Activated naive CD4-positive, alpha-beta T cell treated with anti-CD3 and anti-CD28 coated beads, Interleukin-2, amount 50 U/mL, for 72 hours (primary cell): ENCODE data around the gene GPBP1L1. TPM values are rescaled to one million over a fixed set of nuclear protein-coding genes. Genes with fewer than 3 reads are reported as not detected.

Experiments
- ATAC-seq, 2 donors: fragments of 150-1000 bp; cut with Tn5 transposase; 2 replicates each; pipeline ENCODE4 v1.10.0; 2021; ENCODE audit warnings: mild to moderate bottlenecking in 2 of 2, moderate library complexity in 2 of 2
- DNase-seq, 2 donors: peaks; one replicate each; pipeline ENCODE4 v3.0.0; 2021 to 2022; ENCODE audit warnings: low spot score in 2 of 2
- H3K27ac Mint-ChIP-seq, 2 donors: one replicate each; pipeline ENCODE4 v1.8.0; 2022; ENCODE audit warnings: mild to moderate bottlenecking in 2 of 2, mixed read lengths in 2 of 2
- H3K36me3 Mint-ChIP-seq, 2 donors: one replicate each; pipeline ENCODE4 v1.8.0; 2022; ENCODE audit warnings: mixed read lengths in 2 of 2
- H3K9me3 Mint-ChIP-seq, 2 donors: one replicate each; pipeline ENCODE4 v1.8.0; 2022; ENCODE audit warnings: mixed read lengths in 2 of 2
- total RNA-seq, 2 donors: library from RNA; stranded (reverse); gene quantifications; one replicate each; pipeline ENCODE4 v1.2.3, GENCODE V29; 2022

Gene GPBP1L1
- total RNA-seq, 2 donors from 2014 or later: 102 to 145 TPM

GRCh38 chr1:45660336-45660735 lies 26.0 kb downstream of the GPBP1L1 start:
- H3K27ac Mint-ChIP-seq: no peak overlapping the region
- no peak for DNase-seq
- ATAC-seq: no peak
- peaks cover under 1 to 16% of the 10 kb centered on the region in 2 donors for H3K36me3 Mint-ChIP-seq
- H3K9me3 Mint-ChIP-seq: no peaks in the 10 kb centered on the region

GRCh38 chr1:45659222-45659621 lies 27.1 kb downstream of the GPBP1L1 start:
- ATAC-seq: no peak
- H3K27ac Mint-ChIP-seq: no peak overlapping the region
- H3K9me3 Mint-ChIP-seq: no peaks in the 10 kb centered on the region
- no peak for DNase-seq
- H3K36me3 Mint-ChIP-seq: peaks cover 4 to 27% of the 10 kb centered on the region in 2 donors

GRCh38 chr1:45658171-45658570 lies 28.2 kb downstream of the GPBP1L1 start:
- Mint-ChIP-seq H3K27ac (no peak overlapping the region), H3K9me3 (no peaks in the 10 kb centered on the region)
- no peak for ATAC-seq

DNA sequence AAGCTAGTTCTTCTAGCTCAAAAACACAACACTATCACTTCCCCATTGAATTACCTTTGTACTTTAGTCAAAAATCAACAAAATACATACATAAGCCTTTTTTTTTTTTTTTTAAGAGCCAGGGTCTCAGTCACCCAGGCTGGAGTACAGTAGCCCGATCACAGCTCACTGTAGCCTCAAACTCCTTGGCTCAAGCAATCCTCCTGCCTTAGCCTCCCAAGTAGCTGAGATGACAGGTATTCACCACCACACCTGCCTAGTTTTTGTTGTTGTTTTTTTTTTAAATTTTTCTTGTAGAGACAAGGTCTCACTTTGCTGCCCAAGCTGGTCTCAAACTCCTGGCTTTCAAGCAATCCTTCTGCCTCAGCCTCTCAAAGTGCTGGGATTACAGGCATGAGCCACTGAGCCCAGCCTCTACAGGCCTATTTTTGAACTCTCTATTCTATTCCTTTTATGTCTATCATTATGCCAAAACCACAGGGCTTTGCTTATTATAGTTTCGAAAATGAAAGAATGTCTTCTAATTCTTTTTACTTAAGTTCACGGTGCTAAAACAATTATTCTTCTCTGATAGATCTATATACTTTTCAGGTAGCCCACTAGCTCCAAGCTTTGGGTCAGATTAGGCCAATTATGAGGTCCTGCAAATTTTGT lies 29.6 kb downstream of the GPBP1L1 start:
- Mint-ChIP-seq H3K9me3 (no peaks in the 10 kb centered on the region), H3K36me3 (peaks cover 4 to 27% of the 10 kb centered on the region in 2 donors), H3K27ac (peak overlapping the region in 1 of 2 donors; percentile 68)
- ATAC-seq: no peak
- no peak for DNase-seq

More at GRCh38 chr1:45658171-45658570, 28.2 kb downstream of the GPBP1L1 start:
- DNase-seq: no peak
- peaks cover 4 to 27% of the 10 kb centered on the region in 2 donors for H3K36me3 Mint-ChIP-seq

GRCh38 chr1:45654540-45655280 lies 31.6 kb downstream of the GPBP1L1 start:
- Mint-ChIP-seq H3K36me3 (peaks cover 4 to 27% of the 10 kb centered on the region in 2 donors), H3K27ac (peak overlapping the region in 1 of 2 donors; percentile 75), H3K9me3 (no peaks in the 10 kb centered on the region)
- DNase-seq (no peak), ATAC-seq (peak; percentile 97 to 98)

- peak overlapping the region; percentile 18 to 59 for H3K27ac Mint-ChIP-seq
- no peaks in the 10 kb centered on the region for H3K36me3 Mint-ChIP-seq
- no peaks in the 10 kb centered on the region for H3K9me3 Mint-ChIP-seq
- DNase-seq: no peak
- ATAC-seq: no peak
Measured at GRCh38 chr1:45647248-45648021, 38.9 kb downstream of the GPBP1L1 start.

DNA sequence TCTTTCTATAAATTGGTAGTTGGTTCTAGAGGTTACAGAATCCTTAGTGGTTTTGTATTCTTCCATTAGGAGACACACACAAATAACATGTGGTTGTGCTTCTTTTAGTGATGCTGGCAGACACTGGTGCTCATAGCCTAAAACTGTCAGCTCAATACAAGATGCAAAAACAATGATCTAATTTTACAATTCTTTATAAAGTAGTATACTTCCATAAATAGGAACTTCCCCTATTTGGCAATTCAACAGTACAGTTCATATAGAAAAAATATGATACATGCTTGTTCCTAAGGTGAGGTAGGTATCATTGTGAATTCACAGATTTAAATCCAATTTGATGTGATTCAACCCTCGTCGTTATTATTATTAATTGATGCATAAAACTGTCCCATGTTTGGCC lies 41.7 kb downstream of the GPBP1L1 start:
- Mint-ChIP-seq H3K27ac (no peak overlapping the region), H3K36me3 (peaks cover 0 to 10% of the 10 kb centered on the region in 2 donors), H3K9me3 (no peaks in the 10 kb centered on the region)
- no peak for DNase-seq
- no peak for ATAC-seq

DNA sequence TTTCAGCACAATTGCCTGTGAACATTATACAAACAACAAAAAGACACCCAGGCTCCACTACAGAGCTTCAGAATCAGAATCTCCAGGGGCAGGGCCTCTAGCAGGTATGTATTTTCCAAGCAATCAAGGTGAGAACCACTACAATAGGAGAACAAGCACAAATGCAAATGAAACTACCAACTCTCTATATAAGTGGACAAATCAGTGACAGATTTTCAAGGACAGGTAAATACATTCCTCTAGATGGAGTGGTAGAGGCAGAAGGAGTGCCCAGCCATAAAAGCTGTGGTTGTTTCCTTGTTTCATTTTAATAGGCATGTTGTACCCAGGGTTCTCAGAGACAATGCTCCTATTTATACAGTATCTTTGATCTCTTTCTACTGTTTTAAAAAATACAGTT lies 42.4 kb downstream of the GPBP1L1 start:
- no peak for DNase-seq
- no peak overlapping the region for H3K27ac Mint-ChIP-seq
- H3K9me3 Mint-ChIP-seq: no peaks in the 10 kb centered on the region
- H3K36me3 Mint-ChIP-seq: peaks cover 0 to 10% of the 10 kb centered on the region in 2 donors
- no peak for ATAC-seq

GRCh38 chr1:45643321-45643720 lies 43.0 kb downstream of the GPBP1L1 start:
- Mint-ChIP-seq H3K36me3 (peaks cover 0 to 10% of the 10 kb centered on the region in 2 donors), H3K27ac (peak overlapping the region in 1 of 2 donors; percentile 58), H3K9me3 (no peaks in the 10 kb centered on the region)
- no peak for DNase-seq
- no peak for ATAC-seq

DNA sequence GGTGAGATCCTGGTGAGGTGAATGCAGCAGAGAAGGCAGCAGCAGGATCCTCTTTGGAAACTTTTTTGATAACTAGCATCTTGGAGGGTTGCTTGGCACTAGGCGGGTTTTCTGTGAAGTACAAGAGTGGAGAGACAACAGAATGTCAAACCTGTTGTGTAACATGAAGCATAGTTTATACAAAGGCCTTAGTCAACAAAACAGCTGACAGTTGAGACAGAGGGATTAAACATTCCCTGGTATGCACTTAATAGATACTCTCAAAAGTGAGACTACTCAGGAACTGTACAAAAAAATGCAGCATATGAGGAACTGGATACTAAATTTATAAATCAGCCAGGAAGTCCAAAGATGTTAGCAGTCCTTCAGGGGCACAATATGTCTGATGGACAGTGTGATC lies 46.0 kb downstream of the GPBP1L1 start:
- DNase-seq (no peak), ATAC-seq (no peak)
- Mint-ChIP-seq H3K36me3 (peaks cover 0 to 10% of the 10 kb centered on the region in 2 donors), H3K27ac (no peak overlapping the region), H3K9me3 (no peaks in the 10 kb centered on the region)

DNA sequence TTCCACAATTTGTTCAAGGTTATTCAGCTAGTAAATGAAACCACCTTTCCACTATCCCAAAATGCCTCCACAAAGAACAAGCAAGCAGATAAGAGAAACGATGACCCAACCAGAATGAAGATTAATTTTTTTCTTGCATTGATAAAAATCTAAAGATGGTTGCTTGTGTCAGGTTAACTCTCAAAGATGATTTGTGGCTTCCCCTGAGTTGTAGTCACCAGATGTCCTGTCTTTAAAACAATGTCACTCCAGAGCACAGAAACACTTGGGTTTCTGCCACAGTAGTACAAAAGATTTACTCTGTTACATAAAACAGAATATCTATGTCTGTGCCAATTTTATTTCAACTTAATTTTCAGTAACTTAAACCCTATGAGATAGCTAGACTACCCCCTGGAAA lies 51.1 kb downstream of the GPBP1L1 start:
- peaks cover 3 to 7% of the 10 kb centered on the region in 2 donors for H3K36me3 Mint-ChIP-seq
- ATAC-seq: no peak

GRCh38 chr1:45630429-45630828 lies 55.9 kb downstream of the GPBP1L1 start:
- no peaks in the 10 kb centered on the region for H3K9me3 Mint-ChIP-seq
- ATAC-seq: no peak
- DNase-seq: no peak
- H3K27ac Mint-ChIP-seq: no peak overlapping the region
- H3K36me3 Mint-ChIP-seq: peaks cover 0 to 12% of the 10 kb centered on the region in 2 donors

More for the DNA sequence above, 51.1 kb downstream of the GPBP1L1 start:
- DNase-seq: no peak
- Mint-ChIP-seq H3K9me3 (no peaks in the 10 kb centered on the region), H3K27ac (no peak overlapping the region)

DNA sequence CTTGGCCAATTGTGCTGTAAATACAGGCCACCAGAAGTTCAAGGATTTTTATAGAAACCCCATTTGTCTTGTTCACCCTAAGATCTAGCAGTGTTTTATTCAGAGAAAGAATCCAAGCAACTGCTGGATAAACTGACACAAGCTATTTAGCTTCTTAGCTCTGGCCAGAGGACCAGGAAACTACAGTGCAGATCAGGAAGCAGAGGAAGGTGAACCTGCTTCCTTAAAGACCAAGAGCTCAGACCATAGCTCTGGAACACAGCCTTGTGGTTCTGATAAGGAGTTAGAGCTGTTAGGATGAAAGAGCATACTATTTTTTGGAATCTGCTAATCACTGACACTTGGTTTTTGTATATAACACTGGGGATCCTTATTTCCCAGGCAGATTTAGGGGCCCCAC lies 57.3 kb downstream of the GPBP1L1 start:
- ATAC-seq (no peak), DNase-seq (no peak)
- Mint-ChIP-seq H3K9me3 (no peaks in the 10 kb centered on the region), H3K27ac (peak overlapping the region in 1 of 2 donors; percentile 36), H3K36me3 (peaks cover 0 to 12% of the 10 kb centered on the region in 2 donors)

DNA sequence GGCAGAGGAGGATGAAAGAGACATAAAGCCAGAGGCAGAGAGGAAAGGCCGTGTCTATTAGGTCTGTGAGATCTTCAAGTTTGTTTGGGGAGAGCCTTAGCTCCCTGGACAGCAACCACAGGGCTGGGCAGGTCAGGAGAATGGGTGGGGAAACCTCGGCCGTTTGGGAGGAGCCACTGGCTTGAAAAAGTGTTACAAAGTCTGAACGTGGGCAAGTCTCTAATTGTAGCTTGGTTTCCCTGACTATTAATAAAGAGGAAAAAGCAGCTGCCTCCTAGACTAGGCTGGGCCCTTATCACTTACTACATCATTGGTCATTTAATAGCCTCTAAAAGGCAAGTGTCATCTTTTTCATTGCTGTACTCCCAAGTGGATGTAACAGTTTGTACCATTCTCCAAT lies 62.4 kb downstream of the GPBP1L1 start, which contains the start of gene CCDC17:
TSS of gene CCDC17 (minus strand) at position 83 of the 400 bp plus-strand sequence. CDS start 145 bp downstream, outside the sequence.
- peak within 1 kb of the TSS; percentile 73 to 76 for H3K27ac Mint-ChIP-seq
- no peaks in the 10 kb centered on the region for H3K9me3 Mint-ChIP-seq
- ATAC-seq (no peak), DNase-seq (no peak)
- no peaks in the 10 kb centered on the region for H3K36me3 Mint-ChIP-seq

GRCh38 chr1:45622524-45623394 lies 63.6 kb downstream of the GPBP1L1 start:
- ATAC-seq: peak in 1 of 2 donors; percentile 2
- Mint-ChIP-seq H3K36me3 (no peaks in the 10 kb centered on the region), H3K9me3 (no peaks in the 10 kb centered on the region), H3K27ac (peak overlapping the region; percentile 73 to 76)
- DNase-seq: no peak
